Adrenal gland (tissue), 12 donors: ENCODE measurements around the gene DMD. TPM values are rescaled to one million over a fixed set of nuclear protein-coding genes. Genes with fewer than 3 reads are reported as not detected.

Source experiments
- DNase-seq, 7 donors: peaks; one replicate each; pipeline ENCODE4 v3.0.0-alpha.2; 2019 to 2020
- H3K27ac ChIP-seq, 5 donors: fragments of 200-600 bp; sonication (generic) in 4 of 5; 1 replicate in 3 of 5; 2 replicates in 2 of 5; pipeline versions ENCODE4 v1.5.1 to v1.8.0; 2016 to 2020; ENCODE audit warnings: mild to moderate bottlenecking in 1 of 5
- H3K27me3 ChIP-seq: fragments of 200-600 bp; 2 replicates; pipeline ENCODE4 v1.8.0; 2021
- H3K36me3 ChIP-seq, 2 donors: fragments of 200-600 bp; replicated peaks in 1 of 2; 1 replicate in 1 of 2; 2 replicates in 1 of 2; pipeline versions ENCODE4 v1.5.1 to v1.8.0; 2018 to 2022
- H3K4me1 ChIP-seq, 2 donors: fragments of 200-600 bp; replicated peaks in 1 of 2; 1 replicate in 1 of 2; 2 replicates in 1 of 2; pipeline versions ENCODE4 v1.5.1 to v1.8.0; 2018 to 2021
- H3K4me3 ChIP-seq, 4 donors: fragments of 200-600 bp; sonication (generic) in 3 of 4; one replicate each; pipeline ENCODE4 v1.5.1; 2016 to 2018
- H3K9me3 ChIP-seq, 3 donors: fragments of 200-600 bp; sonication (generic) in 1 of 3; replicated peaks in 1 of 3; 1 replicate in 2 of 3; 2 replicates in 1 of 3; pipeline versions ENCODE4 v1.5.1 to v1.8.0; 2016 to 2021
- CTCF ChIP-seq, 6 experiments: fragments of 450-650 bp in 4 of 6; fragments of 200-600 bp in 2 of 6; sonication (generic) in 1 of 6; IDR thresholded peaks; 1 replicate in 5 of 6; 2 replicates in 1 of 6; pipeline versions ENCODE4 v1.5.1 to v1.8.0; 2016 to 2021; ENCODE audit warnings: antibody characterized with exemption in 6 of 6, mild to moderate bottlenecking in 2 of 6, moderate library complexity in 1 of 6
- POLR2A ChIP-seq, 2 donors: fragments of 450-650 bp; IDR thresholded peaks; one replicate each; pipeline ENCODE4 v1.6.1; 2017; ENCODE audit warnings: antibody characterized with exemption in 2 of 2, mild to moderate bottlenecking in 2 of 2, moderate library complexity in 1 of 2
- WGBS, 4 donors: extraction: QIAGEN DNeasy Blood & Tissue Kit in 2 of 4; methylation state at CpG; one replicate each; pipeline versions ENCODE4 v1.1.5 to v1.1.7; 2013 to 2017; 5-methylcytosine and 5-hydroxymethylcytosine counted together
- intact Hi-C, 2 donors: fragments of 100-400 bp; cut with DNase I; formaldehyde crosslinking; loops; one replicate each; pipeline versions ENCODE4 v1.14.1 to v1.15.0; 2022 to 2023
- polyA plus RNA-seq, 3 donors: library from polyadenylated mRNA; stranded (reverse); fragments of 200-250 nt in 2 of 3; fragments of 350-450 nt in 1 of 3; fragmentation: Illumina TruSeq in 1 of 3; extraction: RNeasy Lipid Tissue Mini Kit (QIAGEN cat#74804) in 1 of 3; gene quantifications; one replicate each; pipeline ENCODE4 v1.2.3, GENCODE V29; 2013 to 2014
- total RNA-seq, 9 donors: library from RNA; depleted of rRNA in 4 of 9; stranded (reverse); fragments of >200 nt in 4 of 9; fragments of 120-200 nt in 1 of 9; fragmentation: NEBNext Ultra II Directional in 1 of 9; extraction: Animal tissue kit (Norgen Biotek cat#: 25700) in 1 of 9; gene quantifications; one replicate each; pipeline versions ENCODE4 v1.1.0 to v1.2.4, GENCODE V29; 2013 to 2023
- donor health status: healthy with polysubstance abuse.
- donor health status: Bipolar disorder and iron deficiency.
- donor health status: DM: yes; HTN: yes; CAD: no.
- donor health status: DM: no; HTN: no; CAD: no.
- donor health status: DM: no; HTN: no; CAD: no.
- donor health status: DM: yes; HTN: yes; CAD: no.

The DMD gene
- total and polyA plus RNA-seq, 12 donors: 14.6 to 89.7 (median 36.2) TPM

- Histone ChIP-seq H3K9me3 (no peaks in the 10 kb centered on the region), H3K27me3 (peaks cover 3% of the 10 kb centered on the region), H3K4me3 (no peak overlapping the region), H3K27ac (no peak overlapping the region), H3K36me3 (no peaks in the 10 kb centered on the region), H3K4me1 (no peaks in the 10 kb centered on the region)
- TF ChIP-seq POLR2A (IDR thresholded peaks at IDR 0.05) (no peak), CTCF (IDR thresholded peaks at IDR 0.05) (no peak)
- DNase-seq: no peak
- WGBS, 4 donors: 47 to 79% (median 61%) methylated on average over 2 of the region's 2 CpGs
- intact Hi-C loops: no loop called here
Measured at GRCh38 chrX:32195611-32196010, 1015.7 kb downstream of the DMD start.

- TF ChIP-seq CTCF (IDR thresholded peaks at IDR 0.05) (no peak), POLR2A (IDR thresholded peaks at IDR 0.05) (no peak)
- Histone ChIP-seq H3K27me3 (no peaks in the 10 kb centered on the region), H3K4me3 (no peak overlapping the region)
Measured at GRCh38 chrX:32191316-32191715, 1020.0 kb downstream of the DMD start.

GRCh38 chrX:32185160-32185559 is 1026.2 kb downstream of the DMD start:
- Histone ChIP-seq H3K9me3 (no peaks in the 10 kb centered on the region), H3K27me3 (no peaks in the 10 kb centered on the region), H3K4me3 (no peak overlapping the region), H3K36me3 (no peaks in the 10 kb centered on the region), H3K27ac (no peak overlapping the region), H3K4me1 (no peaks in the 10 kb centered on the region)
- TF ChIP-seq POLR2A (IDR thresholded peaks at IDR 0.05) (no peak), CTCF (IDR thresholded peaks at IDR 0.05) (no peak)
- intact Hi-C loops: no loop called here
- no peak for DNase-seq
- WGBS, 4 donors: 50 to 81% (median 66%) methylated on average over 2 of the region's 2 CpGs

More at GRCh38 chrX:32191316-32191715, 1020.0 kb downstream of the DMD start:
- Histone ChIP-seq H3K9me3 (no peaks in the 10 kb centered on the region), H3K4me1 (no peaks in the 10 kb centered on the region), H3K27ac (no peak overlapping the region), H3K36me3 (no peaks in the 10 kb centered on the region)
- no peak for DNase-seq
- intact Hi-C loops: no loop called here
- 72 to 94% (median 86%) methylated on average over 6 of the region's 6 CpGs for WGBS, 4 donors

GRCh38 chrX:32183066-32183465 is 1028.3 kb downstream of the DMD start:
- TF ChIP-seq POLR2A (IDR thresholded peaks at IDR 0.05) (no peak), CTCF (IDR thresholded peaks at IDR 0.05) (no peak)
- intact Hi-C loops: no loop called here

More at GRCh38 chrX:32183066-32183465, 1028.3 kb downstream of the DMD start:
- Histone ChIP-seq H3K9me3 (no peaks in the 10 kb centered on the region), H3K4me1 (no peaks in the 10 kb centered on the region), H3K4me3 (no peak overlapping the region), H3K27me3 (no peaks in the 10 kb centered on the region), H3K36me3 (no peaks in the 10 kb centered on the region), H3K27ac (no peak overlapping the region)
- DNase-seq: no peak
